Endometrial microvascular endothelial cells (primary cell): ENCODE data around the gene PBRM1. TPM values are rescaled to one million over a fixed set of nuclear protein-coding genes. Genes with fewer than 3 reads are reported as not detected.
"Not testable (repeated sequence)": the region's sequence is repeated elsewhere in the genome, so short reads cannot be mapped to it uniquely, and the experiment has no call there.

Experiments
- in situ Hi-C: cut with HindIII; loops from 2 replicates; pipeline ENCODE4 v1.10.0; 2017; ENCODE audit warnings: low sequenced_read_pairs, low pct_unique_long_range_greater_than_20kb; ENCODE audit errors: inconsistent ontology term
- total RNA-seq: library from RNA; depleted of rRNA; stranded (reverse); fragments of >200 nt; gene quantifications from one replicate; pipeline ENCODE4 v1.2.3, GENCODE V29; 2015; ENCODE audit errors: inconsistent ontology term

The PBRM1 gene
- total RNA-seq, result 50.3 TPM

- in situ Hi-C loops, result no loop called here
Measured at GRCh38 chr3:52685709-52686691, at the start of gene PBRM1, which contains the start of gene GNL3. PBRM1 (minus strand) TSS chr3:52685913. GNL3 (plus strand) TSS chr3:52686032; CDS start chr3:52686093, 61 bp downstream.

- in situ Hi-C loops, result no loop called here
Measured at GRCh38 chr3:52733256-52733891, 47.7 kb upstream of the PBRM1 start.

- in situ Hi-C loops, result no loop called here
Measured at GRCh38 chr3:52731590-52731989, 45.9 kb upstream of the PBRM1 start.

GRCh38 chr3:52730681-52731080, 45.0 kb upstream of the PBRM1 start:
- in situ Hi-C loops, result no loop called here

GRCh38 chr3:52728753-52729152, 43.0 kb upstream of the PBRM1 start:
- in situ Hi-C loops, result not testable (repeated sequence)

GRCh38 chr3:52724511-52724910, 38.8 kb upstream of the PBRM1 start:
- in situ Hi-C loops, result no loop called here

GRCh38 chr3:52723935-52724334, 38.2 kb upstream of the PBRM1 start:
- in situ Hi-C loops, result no loop called here

- in situ Hi-C loops, result no loop called here
Measured at GRCh38 chr3:52722491-52722890, 36.8 kb upstream of the PBRM1 start.

- in situ Hi-C loops, result no loop called here
Measured at GRCh38 chr3:52721730-52722008, 36.0 kb upstream of the PBRM1 start.

- in situ Hi-C loops, result no loop called here
Measured at GRCh38 chr3:52721002-52721729, 35.5 kb upstream of the PBRM1 start.

GRCh38 chr3:52719618-52720017, 33.9 kb upstream of the PBRM1 start:
- in situ Hi-C loops, result no loop called here

- in situ Hi-C loops, result no loop called here
Measured at GRCh38 chr3:52715714-52716305, 30.1 kb upstream of the PBRM1 start.

- in situ Hi-C loops, result no loop called here
Measured at GRCh38 chr3:52714335-52715302, 28.9 kb upstream of the PBRM1 start.

GRCh38 chr3:52712291-52713212, 26.8 kb upstream of the PBRM1 start:
- in situ Hi-C loops, result no loop called here

- in situ Hi-C loops, result no loop called here
Measured at GRCh38 chr3:52710512-52710911, 24.8 kb upstream of the PBRM1 start.

GRCh38 chr3:52707585-52707984, 21.9 kb upstream of the PBRM1 start:
- in situ Hi-C loops, result no loop called here
